HL-60 (cell line): ENCODE measurements around the gene PRDX3.

Source experiments
- GABPA ChIP-seq: IDR thresholded peaks from 2 replicates; pipeline ENCODE4 v1.6.1; 2012; ENCODE audit warnings: low read depth
- POLR2AphosphoS5 ChIP-seq: IDR thresholded peaks from 2 replicates; pipeline ENCODE4 v1.6.1; 2012; ENCODE audit warnings: low read depth
- TF ChIP-seq, protein P1 (sequence below): IDR thresholded peaks from one replicate; pipeline ENCODE4 v1.5.1; 2011; ENCODE audit warnings: low read length, control low read depth, inconsistent platforms; ENCODE audit not compliant: insufficient read depth

DNA sequence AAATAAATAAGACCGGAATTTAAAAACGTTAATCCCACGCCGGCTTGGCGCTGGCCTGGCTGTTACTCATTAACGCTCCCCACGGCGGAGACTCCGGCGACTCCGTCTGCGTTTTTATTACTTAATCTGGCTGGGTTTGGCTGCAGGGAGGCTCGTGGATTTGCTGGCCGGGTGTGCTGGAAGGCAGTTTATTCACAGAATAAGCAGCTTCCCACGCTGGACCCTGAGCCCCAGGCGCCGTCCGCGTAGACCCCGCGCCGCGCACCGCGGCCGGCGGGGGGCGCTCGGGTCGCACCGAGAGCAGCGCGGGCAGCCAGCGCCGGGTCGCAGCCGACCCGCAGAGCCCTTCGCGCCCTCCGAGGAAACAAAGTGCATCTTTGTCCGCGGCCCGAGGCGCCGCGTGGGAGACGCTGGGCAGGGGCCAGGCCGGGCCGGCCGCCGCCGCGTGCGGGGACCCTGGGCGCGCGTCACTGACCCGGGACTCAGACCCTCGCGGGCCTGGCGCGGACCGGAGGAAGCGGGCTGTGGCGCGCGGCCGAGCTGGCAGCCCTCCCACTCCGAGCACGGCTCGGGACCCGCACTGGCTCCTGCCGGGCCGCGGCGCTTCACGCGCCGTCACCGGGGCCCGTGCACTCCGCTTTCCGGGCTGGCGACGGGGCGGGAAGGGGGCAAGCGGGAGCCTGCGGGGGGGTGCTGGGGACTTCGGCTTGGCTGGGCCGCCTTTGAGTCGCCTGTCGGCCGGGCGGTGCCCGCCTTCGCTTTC, 28.2 kb upstream of the PRDX3 start:
- TF ChIP-seq, protein P1, sequence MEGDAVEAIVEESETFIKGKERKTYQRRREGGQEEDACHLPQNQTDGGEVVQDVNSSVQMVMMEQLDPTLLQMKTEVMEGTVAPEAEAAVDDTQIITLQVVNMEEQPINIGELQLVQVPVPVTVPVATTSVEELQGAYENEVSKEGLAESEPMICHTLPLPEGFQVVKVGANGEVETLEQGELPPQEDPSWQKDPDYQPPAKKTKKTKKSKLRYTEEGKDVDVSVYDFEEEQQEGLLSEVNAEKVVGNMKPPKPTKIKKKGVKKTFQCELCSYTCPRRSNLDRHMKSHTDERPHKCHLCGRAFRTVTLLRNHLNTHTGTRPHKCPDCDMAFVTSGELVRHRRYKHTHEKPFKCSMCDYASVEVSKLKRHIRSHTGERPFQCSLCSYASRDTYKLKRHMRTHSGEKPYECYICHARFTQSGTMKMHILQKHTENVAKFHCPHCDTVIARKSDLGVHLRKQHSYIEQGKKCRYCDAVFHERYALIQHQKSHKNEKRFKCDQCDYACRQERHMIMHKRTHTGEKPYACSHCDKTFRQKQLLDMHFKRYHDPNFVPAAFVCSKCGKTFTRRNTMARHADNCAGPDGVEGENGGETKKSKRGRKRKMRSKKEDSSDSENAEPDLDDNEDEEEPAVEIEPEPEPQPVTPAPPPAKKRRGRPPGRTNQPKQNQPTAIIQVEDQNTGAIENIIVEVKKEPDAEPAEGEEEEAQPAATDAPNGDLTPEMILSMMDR = peak; percentile 29
- no peak for TF ChIP-seq GABPA
- no peak for TF ChIP-seq POLR2AphosphoS5
